CD1c-positive myeloid dendritic cell (primary cell): ENCODE results near the gene OR2J3.
"Not testable (repeated sequence)": the region's sequence is repeated elsewhere in the genome, so short reads cannot be mapped to it uniquely, and the experiment has no call there.

ENCODE experiments used
- DNase-seq: peaks from one replicate; pipeline ENCODE4 v3.0.0-alpha.2; 2016; ENCODE audit errors: extremely low spot score

Gene OR2J3

DNA sequence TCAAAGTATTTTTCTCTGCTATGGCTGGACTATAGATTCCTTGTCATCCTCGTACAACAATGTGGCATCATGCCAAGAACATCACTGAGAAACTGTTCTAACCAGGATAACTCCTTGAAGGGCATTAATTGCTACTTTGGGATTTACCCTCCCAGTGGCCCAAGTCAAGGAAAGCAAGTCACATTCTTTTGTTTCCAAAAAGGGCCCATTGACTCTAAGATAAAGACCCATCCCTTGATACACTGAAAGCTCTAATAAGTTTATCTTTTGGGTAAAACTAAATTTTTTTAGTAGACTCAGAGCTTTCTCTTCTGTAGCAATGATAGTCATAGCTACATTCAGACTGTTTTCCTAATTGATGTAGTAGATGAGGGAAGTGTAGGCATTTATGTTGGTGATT, at the start of gene OR2J3:
TSS of gene OR2J3 (plus strand) at position 301 of the 400 bp plus-strand sequence. CDS start 3,833 bp downstream, outside the sequence.
- DNase-seq = no peak

DNA sequence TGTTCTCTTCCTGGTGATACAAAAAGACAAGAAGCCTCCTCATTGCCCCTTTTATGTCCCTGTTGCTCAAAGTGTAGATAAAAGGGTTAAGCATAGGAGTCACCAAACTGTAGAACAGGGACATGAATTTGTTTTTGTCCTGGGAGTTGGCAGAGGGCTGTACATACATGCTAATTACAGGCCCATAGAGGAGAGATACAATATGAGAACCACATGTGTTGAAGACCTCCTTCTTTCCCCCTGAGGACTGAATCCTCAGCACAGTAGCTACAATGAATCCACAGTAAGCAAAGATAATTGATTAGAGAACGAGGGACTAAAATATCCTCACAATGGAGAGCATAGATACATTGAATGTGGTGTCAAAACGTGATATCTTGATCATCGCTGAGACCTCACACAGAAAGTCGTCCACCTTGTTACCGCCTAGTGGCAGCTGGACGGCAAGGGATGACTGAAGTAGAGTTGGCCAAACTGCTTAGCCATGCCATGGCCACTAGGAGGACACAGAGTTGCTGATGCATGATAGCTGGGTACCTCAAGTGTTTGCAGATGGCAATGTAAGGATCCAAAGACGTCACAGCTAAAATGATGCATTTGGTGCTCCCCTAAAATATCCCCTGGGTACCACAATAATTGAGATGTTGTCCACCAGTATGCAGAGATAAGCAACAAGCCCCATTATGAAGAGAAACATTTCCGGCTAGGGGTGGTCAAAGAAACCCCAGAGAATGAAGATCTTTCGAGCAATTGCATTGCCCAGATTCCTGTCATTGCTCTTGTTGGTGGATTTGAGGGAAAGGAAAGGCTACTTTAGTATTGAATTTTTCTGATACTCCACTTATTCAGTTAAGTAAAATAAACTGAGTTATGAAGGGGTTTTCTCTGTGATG, 35.8 kb upstream of the OR2J3 start:
- peak; percentile 4 for DNase-seq

DNA sequence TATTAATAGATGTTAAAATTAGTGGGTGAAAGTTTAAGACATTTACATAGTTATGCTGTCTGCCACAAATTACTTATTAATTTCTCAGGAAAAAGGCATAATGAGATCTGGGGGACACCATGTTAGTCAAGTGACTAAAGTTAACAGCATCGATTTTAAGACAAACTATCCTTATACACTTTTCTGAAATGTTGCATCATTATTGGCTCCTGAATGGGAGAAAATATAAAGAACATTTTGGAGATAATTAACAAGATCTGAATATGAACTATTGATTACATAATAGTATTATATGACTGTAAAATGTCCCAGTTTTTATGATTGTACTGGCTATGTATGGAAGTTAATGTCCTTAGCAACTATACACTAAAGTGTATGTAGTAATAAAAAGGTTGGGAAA, 28.7 kb upstream of the OR2J3 start:
- no peak for DNase-seq

DNA sequence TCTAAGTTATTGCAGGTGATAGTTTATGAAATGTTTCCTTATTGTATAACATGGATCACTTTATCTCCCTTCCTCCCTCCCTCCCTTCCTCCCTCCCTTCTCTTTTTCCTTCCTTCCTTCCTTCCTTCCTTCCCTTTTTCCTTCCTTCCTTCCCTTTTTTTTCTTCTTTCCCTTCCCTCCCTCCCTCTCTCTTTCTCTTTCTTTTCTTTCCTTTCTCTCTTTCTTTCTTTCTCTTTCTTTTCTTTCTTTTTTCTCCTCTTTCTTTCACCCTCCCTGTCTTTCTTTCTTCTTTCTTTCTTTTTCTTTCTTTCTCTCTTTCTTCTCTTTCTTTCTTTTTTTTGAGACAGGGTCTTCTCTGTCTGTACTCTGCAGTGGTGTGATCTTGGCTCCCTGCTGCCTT, 26.5 kb upstream of the OR2J3 start:
- DNase-seq = no peak

GRCh38 chr6:29082457-29082856, 25.4 kb upstream of the OR2J3 start:
- DNase-seq = no peak

- DNase-seq = no peak
These were observed 20.6 kb upstream of the OR2J3 start, which contains the start of gene OR2B3 for GRCh38 chr6:29087213-29087612. TSS of gene OR2B3 (minus strand) at chr6:29087313. CDS start at chr6:29087248, 65 bp downstream.

GRCh38 chr6:29092957-29093356, 14.9 kb upstream of the OR2J3 start:
- no peak for DNase-seq

DNA sequence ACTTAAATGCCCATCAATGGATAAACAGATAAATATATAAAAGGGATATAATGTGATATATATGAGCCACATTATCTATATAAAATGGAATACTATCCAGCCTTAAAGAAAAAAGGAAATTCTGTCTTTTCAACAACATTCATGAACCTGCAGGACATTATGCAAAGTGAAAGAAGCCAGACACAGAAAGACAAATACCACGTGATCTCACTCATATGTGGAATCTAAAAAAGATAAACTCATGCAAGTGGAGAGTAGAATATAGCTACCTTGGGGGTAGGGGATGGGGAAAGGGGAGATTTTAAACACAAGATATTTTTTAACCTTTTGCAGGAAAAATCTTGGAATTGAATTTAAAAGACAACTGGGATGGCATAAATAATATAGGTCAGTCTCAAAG, 10.1 kb upstream of the OR2J3 start:
- DNase-seq = no peak

DNA sequence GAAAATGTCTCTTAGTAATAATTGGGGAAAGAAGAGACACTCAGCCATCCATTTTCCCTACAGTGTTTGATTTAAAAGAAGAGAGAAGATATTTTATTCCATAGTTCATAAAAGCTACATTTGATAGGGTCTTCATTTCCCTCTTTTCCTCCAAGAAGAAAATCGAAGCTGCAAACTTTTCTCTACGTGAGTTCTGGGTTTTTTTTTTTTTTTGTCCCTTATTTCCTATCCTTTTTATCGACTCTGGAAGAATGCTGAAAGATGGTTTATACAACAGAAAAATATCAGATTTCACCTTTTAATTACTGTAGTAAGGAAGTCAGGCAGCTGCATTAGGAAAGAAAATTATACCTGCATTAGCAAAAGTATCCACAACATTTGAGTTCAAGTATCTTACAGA, 8.7 kb upstream of the OR2J3 start, which contains the start of gene OR2J1:
TSS of gene OR2J1 (plus strand) at position 301 of the 400 bp plus-strand sequence. CDS start 1,453 bp downstream, outside the sequence.
- no peak for DNase-seq

DNA sequence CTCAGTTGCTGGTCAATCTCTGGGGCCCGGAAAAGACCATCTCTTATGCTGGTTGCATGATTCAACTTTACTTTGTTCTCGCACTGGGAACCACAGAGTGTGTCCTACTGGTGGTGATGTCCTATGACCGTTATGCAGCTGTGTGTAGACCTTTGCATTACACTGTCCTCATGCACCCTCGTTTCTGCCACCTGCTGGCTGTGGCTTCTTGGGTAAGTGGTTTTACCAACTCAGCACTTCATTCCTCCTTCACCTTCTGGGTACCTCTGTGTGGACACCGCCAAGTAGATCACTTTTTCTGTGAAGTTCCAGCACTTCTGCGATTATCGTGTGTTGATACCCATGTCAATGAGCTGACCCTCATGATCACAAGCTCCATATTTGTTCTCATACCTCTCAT, 4.3 kb downstream of the OR2J3 start:
- no peak for DNase-seq

- not testable (repeated sequence) for DNase-seq
These were observed 7.1 kb downstream of the OR2J3 start for GRCh38 chr6:29114964-29115363.

GRCh38 chr6:29129326-29130012, 21.6 kb downstream of the OR2J3 start:
- no peak for DNase-seq

DNA sequence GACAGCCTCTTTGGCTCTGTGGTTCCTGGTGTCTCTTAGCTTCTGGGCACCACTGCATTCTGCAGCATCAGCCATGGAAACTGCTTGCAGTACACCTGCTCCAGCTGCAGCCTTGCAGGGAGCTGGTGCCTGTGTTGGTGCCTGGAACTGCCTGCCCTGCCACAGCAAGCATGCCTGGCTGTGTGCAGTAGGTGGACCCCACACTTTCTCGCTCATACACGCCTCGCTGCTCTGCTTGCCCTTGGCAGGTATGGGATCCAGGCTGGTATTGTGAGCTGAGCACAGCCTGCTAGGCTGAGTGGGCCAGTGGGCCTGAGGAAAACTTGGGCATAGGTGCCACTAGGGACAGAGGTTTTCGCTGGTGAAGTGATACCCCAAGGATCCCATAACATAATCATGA, 22.8 kb downstream of the OR2J3 start:
- DNase-seq = no peak

- no peak for DNase-seq
These were observed 23.8 kb downstream of the OR2J3 start for GRCh38 chr6:29131691-29132090.

DNA sequence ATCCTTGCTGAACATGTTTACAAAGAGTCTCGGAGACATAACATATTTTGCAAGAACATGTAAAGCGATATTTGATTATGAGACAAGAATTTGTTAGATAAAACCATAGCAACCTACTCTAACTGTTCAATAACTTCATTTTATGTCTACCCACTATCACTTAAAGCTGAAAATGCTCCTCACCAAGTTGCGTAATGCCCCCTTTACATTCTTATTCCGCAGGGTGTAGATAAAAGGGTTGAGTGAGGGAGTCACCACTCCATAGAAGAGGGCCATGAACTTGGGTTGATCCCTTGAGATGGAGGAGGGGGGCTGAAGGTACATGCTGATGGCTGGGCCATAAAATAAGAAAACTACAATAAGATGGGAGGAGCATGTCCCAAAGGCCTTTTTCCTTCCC, 29.9 kb downstream of the OR2J3 start:
- DNase-seq = no peak

DNA sequence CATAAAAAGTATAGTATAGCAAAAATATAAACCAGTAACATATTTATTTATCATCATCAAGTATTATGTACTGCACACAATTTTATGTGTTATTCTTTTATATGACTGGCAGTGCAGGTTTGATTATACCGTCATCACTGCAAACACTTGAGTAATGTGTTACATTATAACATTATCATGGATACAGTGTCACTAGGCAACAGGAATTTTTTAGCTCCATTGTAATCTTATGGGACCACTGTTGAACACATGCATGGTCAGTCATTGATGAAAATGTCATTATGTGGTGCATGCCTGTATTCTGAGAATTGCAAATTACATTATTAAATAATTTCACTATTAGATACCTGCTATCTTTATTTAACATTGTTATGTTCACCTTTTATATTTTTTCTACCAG, 33.7 kb downstream of the OR2J3 start:
- DNase-seq = no peak

- no peak for DNase-seq
These were observed 34.5 kb downstream of the OR2J3 start for GRCh38 chr6:29142309-29142708.

GRCh38 chr6:29146179-29146578, 38.3 kb downstream of the OR2J3 start:
- DNase-seq = no peak

- DNase-seq = no peak
These were observed 39.2 kb downstream of the OR2J3 start for GRCh38 chr6:29147074-29147473.

GRCh38 chr6:29149444-29149843, 41.6 kb downstream of the OR2J3 start:
- not testable (repeated sequence) for DNase-seq

DNA sequence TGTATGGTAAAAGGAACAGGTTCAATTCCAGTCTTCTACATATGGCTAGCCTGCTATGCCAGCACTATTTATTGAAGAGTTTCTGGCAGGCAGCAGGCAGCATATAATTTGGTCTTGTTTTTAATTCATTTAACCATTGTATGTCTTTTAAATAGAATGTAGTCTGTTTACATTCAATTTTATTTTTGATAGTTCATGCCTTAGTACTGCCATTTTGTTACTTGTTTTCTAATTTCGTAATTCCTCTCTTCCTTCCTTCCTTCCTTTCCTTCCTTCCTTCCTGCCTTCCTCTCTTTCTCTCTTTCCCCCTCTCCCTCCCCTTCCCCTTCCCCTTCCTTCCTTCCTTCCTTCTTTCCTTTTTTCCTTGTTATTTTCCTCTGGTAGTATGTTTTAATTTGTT, 45.2 kb downstream of the OR2J3 start:
- DNase-seq = no peak

DNA sequence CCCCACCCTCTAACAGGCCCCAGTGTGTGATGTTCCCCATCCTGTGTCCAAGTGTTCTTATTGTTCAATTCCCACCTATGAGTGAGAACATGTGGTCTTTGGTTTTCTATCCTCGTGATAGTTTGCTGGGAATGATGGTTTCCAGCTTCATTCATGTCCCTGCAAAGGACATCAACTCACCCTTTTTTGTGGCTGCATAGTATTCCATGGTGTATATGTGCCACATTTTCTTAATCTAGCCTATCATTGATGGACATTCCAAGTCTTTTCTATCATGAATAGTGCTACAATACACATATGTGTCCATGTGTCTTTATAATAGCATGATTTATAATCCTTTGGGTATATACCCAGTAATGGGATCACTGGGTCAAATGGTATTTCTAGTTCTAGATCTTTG, 47.3 kb downstream of the OR2J3 start:
- DNase-seq = not testable (repeated sequence)

DNA sequence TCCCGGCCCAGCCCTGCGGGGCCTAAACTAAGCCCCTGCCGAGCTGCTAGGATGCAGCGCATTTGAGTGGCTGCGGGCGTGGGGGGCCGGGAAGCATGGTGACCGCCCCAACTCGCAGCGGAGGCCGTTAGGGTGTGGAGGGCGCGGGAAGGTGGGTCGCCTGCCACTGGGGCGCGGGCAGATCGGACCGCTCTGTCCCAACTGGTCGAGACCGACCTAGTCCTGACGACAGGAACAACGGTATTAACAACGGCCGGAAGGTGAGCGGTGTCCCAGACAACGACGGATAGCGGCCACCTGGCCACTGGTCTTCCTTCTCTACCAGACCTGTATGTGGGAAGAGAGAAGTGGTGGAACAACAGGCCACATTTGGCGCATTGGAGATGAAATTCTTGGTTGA, 52.1 kb downstream of the OR2J3 start:
- not testable (repeated sequence) for DNase-seq
